HS-27A (cell line): Measurements from ENCODE around the gene GRIK4.
"Not testable (repeated sequence)": the region's sequence is repeated elsewhere in the genome, so short reads cannot be mapped to it uniquely, and the experiment has no call there.

Experiments
- DNase-seq: peaks from one replicate; pipeline ENCODE4 v3.0.0-alpha.2; 2012; ENCODE audit warnings: low read depth, missing footprints

GRIK4 gene

DNA sequence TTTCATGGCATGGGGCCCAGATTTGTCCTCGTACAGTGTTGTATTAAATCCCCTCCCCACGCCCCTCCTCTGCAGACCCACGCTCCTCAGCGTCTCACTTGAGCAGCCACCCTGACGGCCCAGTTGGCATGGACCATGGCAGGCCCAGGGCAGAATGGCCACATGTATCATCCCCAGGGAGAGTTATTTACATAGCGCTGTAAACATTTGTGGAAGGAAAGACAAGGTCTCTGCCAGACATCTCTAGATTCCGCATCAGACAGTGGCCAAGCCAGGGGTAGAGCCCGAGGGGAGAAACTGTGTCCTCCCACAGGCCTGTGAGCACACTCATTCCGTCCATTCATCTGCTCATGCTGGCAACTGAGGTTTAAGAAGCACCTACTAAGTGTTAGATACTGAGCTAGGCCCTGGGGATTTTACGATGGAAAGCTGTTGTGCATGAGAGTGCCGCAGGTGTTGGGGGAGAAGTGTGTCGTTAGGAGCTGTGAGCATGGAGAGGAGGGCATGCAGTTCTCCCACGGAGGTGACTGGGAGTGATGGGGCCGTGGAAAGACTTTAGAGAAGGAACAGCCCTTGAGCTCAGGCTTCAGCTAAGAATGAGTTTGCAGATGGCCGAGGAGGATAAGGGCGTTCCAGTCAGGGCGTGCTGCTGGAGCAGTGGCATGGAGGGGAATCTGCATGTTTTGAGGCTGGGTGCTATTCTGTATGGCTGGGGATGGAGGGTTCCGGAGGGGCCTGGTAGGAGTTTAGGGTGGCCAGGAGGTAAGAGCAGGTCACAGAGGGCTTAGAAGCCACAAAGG lies 94.9 kb downstream of the GRIK4 start:
- no peak for DNase-seq

- no peak for DNase-seq
Observed at GRCh38 chr11:120608061-120608460, 96.5 kb downstream of the GRIK4 start.

- DNase-seq: no peak
Observed at GRCh38 chr11:120608760-120609211, 97.2 kb downstream of the GRIK4 start.

- no peak for DNase-seq
Observed at GRCh38 chr11:120610111-120610510, 98.6 kb downstream of the GRIK4 start.

DNA sequence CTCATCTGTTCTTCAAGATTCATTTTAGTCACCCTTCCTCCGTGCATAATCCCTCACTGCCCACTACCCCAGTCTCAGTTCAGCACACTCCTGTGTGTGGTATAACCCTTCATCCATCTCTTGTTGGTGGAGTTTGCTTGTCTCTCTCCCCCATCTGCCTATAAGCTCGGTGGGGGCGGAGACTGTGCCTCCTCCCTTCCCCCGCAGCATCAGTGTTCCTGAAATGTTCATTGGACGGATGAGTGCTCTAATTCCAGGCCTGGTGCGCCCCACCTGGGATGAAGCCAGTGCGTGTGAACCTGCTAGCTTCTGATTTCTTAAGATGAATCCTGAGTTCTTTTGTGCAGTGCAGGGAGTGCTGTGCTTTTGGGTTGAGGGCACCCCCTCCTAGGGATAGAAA lies 100.0 kb downstream of the GRIK4 start:
- no peak for DNase-seq

DNA sequence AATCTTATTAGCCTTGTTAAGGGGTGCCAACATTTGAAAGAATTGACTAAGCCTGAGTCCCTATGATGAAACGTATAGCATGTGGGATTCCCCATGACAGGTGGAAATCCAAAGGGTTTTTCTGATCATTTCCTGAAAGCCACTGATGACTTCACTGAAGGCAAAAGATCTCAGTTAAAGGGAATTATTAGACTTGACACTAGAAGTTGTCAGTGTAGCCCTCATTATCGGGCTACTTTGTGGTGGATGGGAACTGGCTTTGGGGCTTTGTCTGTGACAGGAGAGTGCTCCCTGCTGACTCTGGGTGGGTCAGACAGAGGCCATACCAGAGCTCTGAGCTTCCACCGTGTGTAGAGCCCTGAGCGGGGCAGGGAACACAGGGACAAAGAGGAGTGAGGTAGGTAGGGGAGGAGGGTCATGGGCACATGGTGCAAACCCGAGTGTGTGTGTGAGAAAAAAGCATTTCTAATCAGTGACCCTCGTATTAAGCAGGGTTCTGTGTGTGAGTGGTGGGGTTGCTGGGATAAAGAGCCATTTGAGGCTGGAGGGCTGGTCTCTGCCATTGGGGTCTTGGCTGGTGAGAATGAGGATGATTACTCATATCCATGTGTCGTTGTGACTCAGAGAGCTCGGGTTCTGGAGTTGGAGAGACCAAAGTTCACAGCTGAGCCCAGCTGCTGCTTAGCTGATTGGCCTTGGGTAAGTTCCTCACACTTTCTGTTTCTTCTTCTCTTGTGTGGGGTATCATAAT lies 101.1 kb downstream of the GRIK4 start:
- DNase-seq: no peak

DNA sequence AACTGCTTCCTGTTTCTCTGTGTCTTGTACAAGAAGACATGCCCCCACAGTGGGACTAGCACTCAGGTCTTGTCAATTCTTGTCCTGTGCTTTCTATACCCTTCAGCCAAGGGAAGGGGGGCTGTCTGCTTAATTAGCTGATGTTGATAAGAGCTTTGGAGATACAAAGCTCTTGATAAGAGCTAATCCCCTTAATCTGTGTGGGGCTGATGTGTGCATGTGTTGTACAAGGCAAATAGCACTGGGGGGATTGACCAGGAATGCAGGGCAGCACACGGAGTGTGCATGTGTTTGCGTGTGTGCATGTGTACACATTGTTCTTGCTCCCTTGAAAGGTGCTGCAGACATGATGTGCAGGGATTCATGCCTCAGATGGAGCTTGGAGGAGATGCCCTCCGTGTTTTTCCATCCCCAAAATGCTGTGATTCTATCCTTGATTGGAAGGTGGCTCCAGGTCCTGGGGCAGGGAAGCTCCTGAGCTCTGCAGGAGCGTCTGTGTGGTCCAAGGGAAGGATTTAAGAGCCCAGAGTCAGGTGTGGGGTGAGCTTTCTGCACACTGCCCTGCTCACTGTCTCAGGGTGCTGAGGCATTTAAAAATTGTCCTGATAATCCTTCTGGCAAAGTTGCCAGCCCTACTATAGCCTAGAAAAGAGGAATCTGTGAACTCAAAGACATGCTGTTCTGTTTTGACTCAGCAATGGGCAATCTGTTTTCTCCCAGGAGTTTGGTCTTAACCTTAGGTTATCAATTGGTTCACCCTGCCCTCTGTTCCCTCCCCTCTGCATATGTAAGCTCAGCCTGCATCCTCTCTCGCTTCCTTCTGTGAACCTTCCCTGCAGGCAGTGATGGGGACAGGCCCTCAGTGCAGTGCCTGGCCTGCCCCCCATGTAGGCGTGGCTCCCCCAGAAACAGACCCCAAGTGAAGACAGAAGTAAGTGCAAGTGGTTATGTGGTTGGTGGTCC lies 102.0 kb downstream of the GRIK4 start:
- DNase-seq: no peak

GRCh38 chr11:120615391-120615790 lies 103.8 kb downstream of the GRIK4 start:
- no peak for DNase-seq

GRCh38 chr11:120618399-120618798 lies 106.9 kb downstream of the GRIK4 start:
- no peak for DNase-seq

DNA sequence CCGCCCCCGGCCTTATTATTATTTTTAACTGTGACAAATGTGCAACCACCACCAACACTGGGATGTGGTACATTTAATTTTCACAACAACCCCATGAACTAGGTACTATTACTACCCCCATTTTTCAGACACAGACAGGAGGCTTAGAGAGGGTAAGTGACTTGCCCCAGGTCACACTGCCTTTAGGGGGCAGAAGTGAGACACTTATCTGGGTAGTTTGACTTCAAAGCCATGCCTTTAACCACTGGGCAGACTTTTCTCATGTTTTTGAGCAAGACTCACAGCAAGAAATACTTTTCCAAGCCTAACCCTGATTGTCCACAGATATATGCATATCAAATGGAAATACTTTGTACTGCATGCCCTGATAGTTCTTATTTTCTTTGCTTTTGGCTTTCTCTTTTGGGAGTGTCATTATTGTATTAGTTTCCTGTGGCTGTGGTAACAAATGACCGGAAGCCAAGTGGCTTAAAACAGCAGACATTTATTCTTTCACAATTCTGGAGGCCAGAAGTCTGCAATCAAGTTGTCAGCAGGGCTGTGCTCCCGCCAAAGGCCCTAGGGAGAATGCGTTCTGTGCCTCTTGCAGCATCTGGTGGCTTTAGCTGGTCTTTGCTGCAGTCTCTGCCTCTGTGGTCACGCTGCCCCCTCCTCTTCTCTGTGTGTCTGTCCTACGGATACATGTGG lies 110.8 kb downstream of the GRIK4 start:
- no peak for DNase-seq

DNA sequence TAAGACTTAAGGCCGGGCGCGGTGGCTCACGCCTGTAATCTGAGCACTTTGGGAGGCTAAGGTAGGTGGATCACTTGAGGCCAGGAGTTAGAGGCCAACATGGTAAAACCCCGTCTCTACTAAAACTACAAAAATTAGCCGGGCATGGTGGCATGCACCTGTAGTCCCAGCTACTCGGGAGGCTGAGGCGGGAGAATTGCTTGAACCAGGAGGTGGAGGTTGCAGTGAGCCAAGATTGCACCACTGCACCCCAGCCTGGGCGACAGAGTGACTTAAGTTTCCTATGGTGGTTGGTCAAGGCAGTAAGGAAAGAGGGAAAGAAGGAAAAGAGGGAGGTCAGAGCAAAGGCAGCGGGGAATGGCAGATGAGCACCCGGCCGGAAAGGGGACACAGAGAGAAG lies 113.4 kb downstream of the GRIK4 start:
- DNase-seq: not testable (repeated sequence)

DNA sequence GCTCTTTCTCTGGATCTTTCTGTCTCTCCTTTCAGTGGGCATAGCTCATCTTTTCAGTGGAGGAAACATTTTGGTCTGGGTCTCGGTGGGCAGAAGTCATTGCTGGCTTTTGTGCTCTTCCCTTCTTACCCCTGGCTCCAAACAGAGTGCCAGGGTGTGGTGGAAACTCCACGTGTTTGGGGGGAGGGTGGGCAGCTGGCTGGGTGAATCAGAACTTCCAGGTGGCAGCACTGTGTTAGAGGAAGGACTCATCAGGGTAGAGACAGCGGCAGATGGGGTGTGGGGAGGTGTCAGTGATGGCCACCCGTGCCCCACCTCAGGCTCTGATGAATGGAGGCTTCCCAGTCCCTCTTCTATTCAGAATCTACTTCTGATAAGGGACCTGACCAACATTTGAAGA lies 114.0 kb downstream of the GRIK4 start:
- no peak for DNase-seq

DNA sequence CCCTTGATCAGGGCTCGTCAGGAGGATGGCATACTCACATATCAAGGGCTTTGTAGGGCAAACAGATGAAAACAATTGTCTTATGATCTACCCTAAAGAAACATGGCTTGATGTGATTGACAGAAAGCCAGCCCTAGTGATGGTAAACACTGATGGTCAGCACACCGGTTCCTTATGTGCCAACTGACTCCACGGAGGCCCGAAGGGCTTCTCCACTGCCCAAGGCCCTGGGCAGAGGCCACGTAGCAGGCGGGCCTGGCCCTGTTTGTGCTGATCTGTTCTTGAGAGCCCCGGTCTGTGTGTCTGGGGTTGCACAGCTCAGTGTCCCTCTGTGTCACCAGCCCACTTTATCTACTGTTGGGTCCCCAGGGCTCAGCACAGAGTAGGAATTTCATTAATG lies 115.2 kb downstream of the GRIK4 start:
- DNase-seq: no peak

DNA sequence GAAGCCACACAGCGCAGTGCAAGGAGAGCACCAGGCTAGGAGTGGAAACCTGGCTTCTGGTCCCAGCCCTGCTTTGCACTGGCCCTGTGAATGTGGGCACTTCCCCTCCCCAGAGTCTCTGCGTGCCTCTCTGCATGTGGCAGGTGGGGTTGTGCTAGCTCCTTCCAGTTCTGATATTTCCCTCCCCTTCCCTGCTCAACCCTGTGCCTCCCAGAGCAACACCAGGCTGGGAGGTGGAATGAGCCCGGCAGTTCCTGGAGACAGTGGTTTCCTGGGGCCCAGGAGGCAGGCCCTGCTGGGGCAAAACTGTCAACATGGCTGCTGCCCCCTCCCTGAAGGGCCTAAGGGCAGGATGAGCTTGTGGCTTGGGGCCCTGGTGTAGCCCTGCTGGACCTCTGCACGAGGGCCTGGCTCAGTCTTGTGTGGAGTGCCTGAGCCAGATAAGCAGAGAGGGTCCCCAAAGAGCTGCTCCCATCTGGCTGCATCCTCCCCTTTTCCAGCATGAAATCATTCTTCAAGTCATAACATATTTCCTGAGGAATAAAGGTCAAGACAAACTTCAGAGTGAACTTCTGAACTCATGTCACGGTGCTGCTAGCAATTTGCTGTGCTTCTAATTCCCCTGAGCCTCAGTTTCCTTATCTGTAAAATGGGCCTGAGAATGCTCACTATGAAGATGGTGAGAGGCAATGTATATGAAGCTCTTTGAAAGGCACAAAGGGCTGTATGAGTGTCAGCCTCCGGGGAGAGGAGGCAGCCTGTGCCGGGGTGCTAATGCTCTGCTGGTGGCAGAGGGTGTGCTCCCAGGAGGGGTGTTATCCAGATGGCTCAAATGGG lies 116.0 kb downstream of the GRIK4 start:
- no peak for DNase-seq

DNA sequence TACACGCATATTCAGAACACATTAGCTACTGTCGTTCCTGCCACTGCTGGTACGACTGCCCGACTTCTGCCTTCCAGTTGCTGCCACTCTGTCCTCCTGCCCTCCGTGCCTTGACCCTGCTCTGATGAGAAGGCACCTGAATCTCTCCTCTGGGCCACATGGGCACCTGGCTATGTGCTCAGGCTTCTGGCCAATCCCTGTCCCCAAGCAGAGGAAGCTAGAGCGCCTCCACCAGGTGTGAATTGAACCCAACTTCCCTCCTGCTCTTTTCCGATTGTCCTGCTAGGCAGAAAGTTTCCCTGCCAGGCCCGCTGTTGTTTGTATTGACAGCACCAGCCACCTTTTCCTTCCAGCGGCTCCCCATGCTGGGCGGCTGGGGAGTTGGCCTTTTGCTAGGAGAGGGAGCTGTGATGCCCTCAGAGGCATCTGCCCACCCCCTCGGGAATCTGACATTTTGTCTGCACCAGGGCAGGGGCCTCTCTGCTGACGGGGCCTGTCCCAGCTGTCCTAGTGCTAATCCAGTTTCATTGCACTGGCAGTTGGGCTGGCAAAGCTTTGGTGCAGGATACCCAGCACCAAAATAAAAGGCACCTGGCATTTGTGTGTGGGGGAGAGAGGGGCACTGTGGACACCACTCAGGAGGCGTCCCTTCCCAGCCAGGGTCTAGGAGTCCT lies 118.0 kb downstream of the GRIK4 start:
- no peak for DNase-seq

DNA sequence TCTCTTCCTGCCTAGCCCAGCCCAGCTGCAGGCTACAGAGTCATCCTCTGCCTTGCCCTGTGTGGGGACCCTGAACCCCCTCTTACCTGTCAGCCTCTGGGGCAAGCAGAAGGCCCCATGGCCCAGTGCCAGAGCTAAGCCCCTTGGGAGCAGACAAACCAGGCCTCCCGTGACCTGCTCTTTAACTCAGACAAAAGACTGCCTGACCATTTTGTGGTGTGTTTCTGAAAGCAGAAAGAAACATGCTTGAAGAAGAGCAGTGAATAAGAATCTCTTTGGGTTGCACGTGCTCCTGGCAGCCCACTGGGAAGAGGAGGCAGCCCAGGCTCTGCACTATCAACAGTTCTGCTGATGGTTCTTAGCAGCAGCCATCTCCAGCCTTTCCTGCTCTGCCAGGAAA lies 118.6 kb downstream of the GRIK4 start:
- no peak for DNase-seq

- no peak for DNase-seq
Observed at GRCh38 chr11:120632579-120632978, 121.0 kb downstream of the GRIK4 start.

- DNase-seq: no peak
Observed at GRCh38 chr11:120633616-120634393, 122.3 kb downstream of the GRIK4 start.

GRCh38 chr11:120634706-120635105 lies 123.2 kb downstream of the GRIK4 start:
- no peak for DNase-seq
